GM23338 (cell line): ENCODE measurements around the gene RPA1.

ENCODE experiments used
- CREB1 ChIP-seq: fragments of 250-450 bp; sonication (Bioruptor Pico); IDR thresholded peaks from 2 replicates; pipeline ENCODE4 v1.5.0; 2020; ENCODE audit warnings: low read depth, mild to moderate bottlenecking, moderate library complexity
- EZH2 ChIP-seq: fragments of 200-600 bp; sonication (generic); IDR thresholded peaks from one replicate; pipeline ENCODE4 v1.8.0; 2017; ENCODE audit warnings: antibody characterized with exemption, mild to moderate bottlenecking, low read depth; ENCODE audit not compliant: unreplicated experiment
- EZH2phosphoT487 ChIP-seq: fragments of 200-600 bp; sonication (generic); IDR thresholded peaks from one replicate; pipeline ENCODE4 v1.8.1; 2018; ENCODE audit warnings: antibody characterized with exemption; ENCODE audit not compliant: unreplicated experiment
- JUNB ChIP-seq: IDR thresholded peaks from one replicate; pipeline ENCODE4 v1.6.1; 2016; ENCODE audit warnings: antibody characterized with exemption; ENCODE audit not compliant: unreplicated experiment
- POLR2AphosphoS5 ChIP-seq: IDR thresholded peaks from 2 replicates; pipeline ENCODE4 v1.6.1; 2016; ENCODE audit warnings: antibody characterized with exemption, low read depth
- REST ChIP-seq: IDR thresholded peaks from one replicate; pipeline ENCODE4 v1.6.1; 2018; ENCODE audit warnings: antibody characterized with exemption; ENCODE audit not compliant: unreplicated experiment
- TF ChIP-seq, protein P1 (sequence below), 2 experiments: fragments of 200-600 bp in 1 of 2; sonication (generic) in 1 of 2; conservative IDR thresholded peaks; 2 replicates each; pipeline versions ENCODE4 v1.5.1 to v1.6.1; 2016 to 2017; ENCODE audit warnings: antibody characterized with exemption in 2 of 2, low read depth in 2 of 2, mild to moderate bottlenecking in 2 of 2, moderate library complexity in 1 of 2

DNA sequence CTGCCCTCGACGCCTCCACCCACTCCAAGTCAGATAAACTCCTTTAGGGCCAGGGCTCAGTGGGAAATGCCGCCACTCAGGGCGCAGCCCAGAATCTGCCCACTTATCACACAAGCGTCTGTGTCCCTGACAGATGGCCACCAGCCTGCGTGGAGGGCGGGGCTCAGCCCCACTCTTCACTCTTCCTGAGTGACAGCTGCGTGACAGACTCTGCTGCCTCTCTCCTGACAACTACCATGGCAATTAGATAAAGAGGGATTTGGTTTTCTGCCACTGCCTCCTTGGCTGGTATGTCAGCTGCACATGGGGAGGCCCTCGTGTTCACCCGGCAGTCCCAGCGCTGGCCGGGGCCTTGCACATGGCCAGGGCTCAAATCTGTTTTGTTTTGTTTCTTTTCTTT is 99.2 kb downstream of the RPA1 start:
- no peak for TF ChIP-seq POLR2AphosphoS5
- TF ChIP-seq, protein P1, sequence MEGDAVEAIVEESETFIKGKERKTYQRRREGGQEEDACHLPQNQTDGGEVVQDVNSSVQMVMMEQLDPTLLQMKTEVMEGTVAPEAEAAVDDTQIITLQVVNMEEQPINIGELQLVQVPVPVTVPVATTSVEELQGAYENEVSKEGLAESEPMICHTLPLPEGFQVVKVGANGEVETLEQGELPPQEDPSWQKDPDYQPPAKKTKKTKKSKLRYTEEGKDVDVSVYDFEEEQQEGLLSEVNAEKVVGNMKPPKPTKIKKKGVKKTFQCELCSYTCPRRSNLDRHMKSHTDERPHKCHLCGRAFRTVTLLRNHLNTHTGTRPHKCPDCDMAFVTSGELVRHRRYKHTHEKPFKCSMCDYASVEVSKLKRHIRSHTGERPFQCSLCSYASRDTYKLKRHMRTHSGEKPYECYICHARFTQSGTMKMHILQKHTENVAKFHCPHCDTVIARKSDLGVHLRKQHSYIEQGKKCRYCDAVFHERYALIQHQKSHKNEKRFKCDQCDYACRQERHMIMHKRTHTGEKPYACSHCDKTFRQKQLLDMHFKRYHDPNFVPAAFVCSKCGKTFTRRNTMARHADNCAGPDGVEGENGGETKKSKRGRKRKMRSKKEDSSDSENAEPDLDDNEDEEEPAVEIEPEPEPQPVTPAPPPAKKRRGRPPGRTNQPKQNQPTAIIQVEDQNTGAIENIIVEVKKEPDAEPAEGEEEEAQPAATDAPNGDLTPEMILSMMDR (conservative IDR thresholded peaks at IDR 0.05; ENCODE audit: low read depth in 2 of 2): no peak
- no peak for TF ChIP-seq EZH2
- TF ChIP-seq CREB1 (CRISPR knock-in tag): no peak
- TF ChIP-seq REST: no peak
- TF ChIP-seq EZH2phosphoT487: no peak
- no peak for TF ChIP-seq JUNB
